Measurements from ENCODE around the gene TIMM10.

DNA sequence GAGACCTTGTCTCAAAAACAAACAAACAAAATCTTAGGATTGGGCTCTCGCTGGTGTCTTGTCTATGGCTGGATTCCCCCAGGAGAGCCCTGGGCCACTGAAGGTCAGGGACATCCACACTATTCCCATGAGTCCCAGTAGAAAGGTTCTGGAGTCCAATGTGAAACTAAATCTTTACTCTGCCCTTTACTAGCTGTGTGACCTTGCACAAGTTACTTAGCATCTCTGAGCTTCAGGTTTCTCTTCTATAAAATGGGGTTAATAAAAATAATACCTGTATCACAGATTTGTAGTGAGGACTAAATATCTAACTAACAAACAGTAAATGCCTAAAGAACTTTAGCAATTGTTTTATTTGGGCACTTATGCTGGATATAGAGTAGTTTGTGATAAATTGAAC, 24.0 kb downstream of the TIMM10 start:
- TF ChIP-seq, protein P1, sequence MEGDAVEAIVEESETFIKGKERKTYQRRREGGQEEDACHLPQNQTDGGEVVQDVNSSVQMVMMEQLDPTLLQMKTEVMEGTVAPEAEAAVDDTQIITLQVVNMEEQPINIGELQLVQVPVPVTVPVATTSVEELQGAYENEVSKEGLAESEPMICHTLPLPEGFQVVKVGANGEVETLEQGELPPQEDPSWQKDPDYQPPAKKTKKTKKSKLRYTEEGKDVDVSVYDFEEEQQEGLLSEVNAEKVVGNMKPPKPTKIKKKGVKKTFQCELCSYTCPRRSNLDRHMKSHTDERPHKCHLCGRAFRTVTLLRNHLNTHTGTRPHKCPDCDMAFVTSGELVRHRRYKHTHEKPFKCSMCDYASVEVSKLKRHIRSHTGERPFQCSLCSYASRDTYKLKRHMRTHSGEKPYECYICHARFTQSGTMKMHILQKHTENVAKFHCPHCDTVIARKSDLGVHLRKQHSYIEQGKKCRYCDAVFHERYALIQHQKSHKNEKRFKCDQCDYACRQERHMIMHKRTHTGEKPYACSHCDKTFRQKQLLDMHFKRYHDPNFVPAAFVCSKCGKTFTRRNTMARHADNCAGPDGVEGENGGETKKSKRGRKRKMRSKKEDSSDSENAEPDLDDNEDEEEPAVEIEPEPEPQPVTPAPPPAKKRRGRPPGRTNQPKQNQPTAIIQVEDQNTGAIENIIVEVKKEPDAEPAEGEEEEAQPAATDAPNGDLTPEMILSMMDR (IDR thresholded peaks at IDR 0.05), result no peak
- no peak for TF ChIP-seq POLR2AphosphoS5 (IDR thresholded peaks at IDR 0.05)

Measured in breast epithelium (tissue), 3 donors.